Activated CD8-positive, alpha-beta T cell treated with anti-CD3 and anti-CD28 coated beads for 36 hours (primary cell): Measurements from ENCODE around the gene APBA1. TPM values are rescaled to one million over a fixed set of nuclear protein-coding genes. Genes with fewer than 3 reads are reported as not detected.

Experiments
- ATAC-seq: fragments of 200-7000 bp; cut with Tn5 transposase; one replicate; pipeline ENCODE4 v1.10.0; 2021; ENCODE audit warnings: mild to moderate bottlenecking, moderate library complexity
- CTCF ChIA-PET: fragments of 350-600 bp; sonication (Branson Sonifier 250); formaldehyde crosslinking; loops from one replicate; lab custom pipeline; 2021; ENCODE audit warnings: antibody characterized with exemption; lab: Charles Lee
- POLR2A ChIA-PET: fragments of 350-600 bp; sonication (Branson Sonifier 250); formaldehyde crosslinking; loops from one replicate; lab custom pipeline; 2021; ENCODE audit warnings: antibody characterized with exemption; lab: Charles Lee
- DNase-seq: peaks from one replicate; pipeline ENCODE4 v3.0.0-alpha.2; 2020
- H3K27ac Mint-ChIP-seq: one replicate; pipeline ENCODE4 v1.8.0; 2021; ENCODE audit warnings: mild to moderate bottlenecking, mixed read lengths
- H3K27me3 Mint-ChIP-seq: one replicate; pipeline ENCODE4 v1.8.0; 2021; ENCODE audit warnings: mixed read lengths
- H3K36me3 Mint-ChIP-seq: one replicate; pipeline ENCODE4 v1.8.0; 2021; ENCODE audit warnings: low read depth, mixed read lengths
- H3K4me1 Mint-ChIP-seq: one replicate; pipeline ENCODE4 v1.8.0; 2021; ENCODE audit warnings: low read depth, mixed read lengths
- H3K4me3 Mint-ChIP-seq: one replicate; pipeline ENCODE4 v1.8.0; 2021; ENCODE audit warnings: mild to moderate bottlenecking, moderate library complexity, mixed read lengths
- H3K9me3 Mint-ChIP-seq: one replicate; pipeline ENCODE4 v1.8.0; 2021; ENCODE audit warnings: mixed read lengths
- intact Hi-C: fragments of 100-400 bp; cut with micrococcal nuclease; formaldehyde crosslinking; loops from one replicate; pipeline ENCODE4 v1.10.0; 2022
- total RNA-seq, 2 experiments: library from RNA; stranded (reverse); gene quantifications; one replicate each; pipeline ENCODE4 v1.2.3, GENCODE V29; 2021
- TF ChIP-seq, protein P1 (sequence below): fragments of 200-600 bp; IDR thresholded peaks from one replicate; pipeline ENCODE4 v1.8.0; 2022; ENCODE audit warnings: antibody characterized with exemption, mild to moderate bottlenecking

The APBA1 gene
- total RNA-seq, 2 experiments from 2014 or later: 0.07 TPM; not detected in 1

DNA sequence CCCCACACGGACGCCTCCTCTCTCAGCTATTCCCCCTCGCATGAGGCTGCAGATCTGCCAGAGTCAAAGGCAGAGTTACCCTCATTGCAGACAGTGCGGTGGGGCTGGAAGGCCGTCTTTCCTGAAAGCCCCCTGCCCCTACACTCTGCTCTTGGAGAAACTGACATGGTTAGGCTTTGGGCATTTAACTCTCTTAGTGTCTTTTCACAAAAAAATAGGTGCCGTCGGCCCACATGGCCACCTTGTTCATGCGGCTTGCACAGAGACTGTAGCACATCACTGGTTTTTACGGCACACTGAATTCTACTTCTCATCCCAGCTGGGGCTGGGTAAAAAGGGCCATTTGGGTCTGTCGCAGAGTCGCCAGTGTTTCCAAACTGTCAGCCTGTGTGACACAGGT lies 239.5 kb downstream of the APBA1 start:
- Mint-ChIP-seq H3K36me3 (no peaks in the 10 kb centered on the region), H3K9me3 (no peaks in the 10 kb centered on the region), H3K27me3 (no peaks in the 10 kb centered on the region), H3K4me1 (no peaks in the 10 kb centered on the region), H3K4me3 (no peak overlapping the region), H3K27ac (no peak overlapping the region)
- CTCF ChIA-PET: interaction anchor here (2.0 kb wide), 1 partner anchor 11 kb away, joined by 8 read pairs; no protein-coding TSS in a partner anchor
- TF ChIP-seq, protein P1, sequence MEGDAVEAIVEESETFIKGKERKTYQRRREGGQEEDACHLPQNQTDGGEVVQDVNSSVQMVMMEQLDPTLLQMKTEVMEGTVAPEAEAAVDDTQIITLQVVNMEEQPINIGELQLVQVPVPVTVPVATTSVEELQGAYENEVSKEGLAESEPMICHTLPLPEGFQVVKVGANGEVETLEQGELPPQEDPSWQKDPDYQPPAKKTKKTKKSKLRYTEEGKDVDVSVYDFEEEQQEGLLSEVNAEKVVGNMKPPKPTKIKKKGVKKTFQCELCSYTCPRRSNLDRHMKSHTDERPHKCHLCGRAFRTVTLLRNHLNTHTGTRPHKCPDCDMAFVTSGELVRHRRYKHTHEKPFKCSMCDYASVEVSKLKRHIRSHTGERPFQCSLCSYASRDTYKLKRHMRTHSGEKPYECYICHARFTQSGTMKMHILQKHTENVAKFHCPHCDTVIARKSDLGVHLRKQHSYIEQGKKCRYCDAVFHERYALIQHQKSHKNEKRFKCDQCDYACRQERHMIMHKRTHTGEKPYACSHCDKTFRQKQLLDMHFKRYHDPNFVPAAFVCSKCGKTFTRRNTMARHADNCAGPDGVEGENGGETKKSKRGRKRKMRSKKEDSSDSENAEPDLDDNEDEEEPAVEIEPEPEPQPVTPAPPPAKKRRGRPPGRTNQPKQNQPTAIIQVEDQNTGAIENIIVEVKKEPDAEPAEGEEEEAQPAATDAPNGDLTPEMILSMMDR: no peak
- POLR2A ChIA-PET: no interaction called here
- DNase-seq: no peak
- no peak for ATAC-seq
- intact Hi-C loops: no loop called here

DNA sequence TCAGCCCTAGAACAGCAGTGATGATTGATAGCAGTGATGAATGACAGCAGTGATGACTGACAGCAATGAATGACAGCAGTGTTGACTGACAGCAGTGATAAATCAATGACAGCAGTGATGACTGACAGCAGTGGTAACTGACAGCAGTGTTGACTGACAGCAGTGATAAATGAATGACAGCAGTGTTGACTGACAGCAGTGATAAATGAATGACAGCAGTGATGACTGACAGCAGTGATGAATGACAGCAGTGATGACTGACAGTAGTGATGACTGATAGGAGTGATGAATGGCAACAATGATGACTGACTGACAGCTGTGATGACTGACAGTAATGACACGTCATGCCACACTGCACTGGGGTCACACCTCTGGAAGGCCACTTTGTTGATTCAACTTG lies 240.4 kb downstream of the APBA1 start:
- no peak overlapping the region for H3K4me3 Mint-ChIP-seq
- H3K9me3 Mint-ChIP-seq: no peaks in the 10 kb centered on the region
- CTCF ChIA-PET: interaction anchor here (2.0 kb wide), 1 partner anchor 10 kb away, joined by 8 read pairs; no protein-coding TSS in a partner anchor
- POLR2A ChIA-PET: no interaction called here
- DNase-seq (no peak), ATAC-seq (no peak)
- H3K36me3 Mint-ChIP-seq: no peaks in the 10 kb centered on the region
- TF ChIP-seq, protein P1: no peak
- no peaks in the 10 kb centered on the region for H3K4me1 Mint-ChIP-seq
- no peak overlapping the region for H3K27ac Mint-ChIP-seq
- H3K27me3 Mint-ChIP-seq: no peaks in the 10 kb centered on the region
- intact Hi-C loops: no loop called here

DNA sequence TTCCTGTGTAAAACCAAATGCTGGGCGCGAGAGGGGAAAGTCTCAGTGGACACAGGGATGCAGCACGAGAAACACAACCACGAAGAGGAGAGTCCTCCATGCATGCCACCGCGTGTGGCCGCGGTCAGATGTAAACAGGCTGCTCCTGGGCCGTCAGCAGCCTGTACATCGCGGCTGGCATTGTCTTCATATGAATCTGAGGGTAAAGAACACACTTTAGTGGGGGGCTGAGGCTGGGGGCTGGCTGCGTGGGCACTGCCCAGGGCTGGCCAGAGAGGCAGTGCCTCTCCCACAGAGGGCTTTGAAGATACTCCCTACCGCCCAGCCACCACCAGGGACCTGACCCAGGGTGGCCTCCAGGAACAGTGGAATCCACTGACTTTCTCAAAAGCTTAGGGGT lies 241.0 kb downstream of the APBA1 start:
- Mint-ChIP-seq H3K9me3 (no peaks in the 10 kb centered on the region), H3K27ac (no peak overlapping the region), H3K4me1 (no peaks in the 10 kb centered on the region), H3K4me3 (no peak overlapping the region), H3K36me3 (no peaks in the 10 kb centered on the region), H3K27me3 (no peaks in the 10 kb centered on the region)
- ChIA-PET CTCF (no interaction called here), POLR2A (no interaction called here)
- DNase-seq (no peak), ATAC-seq (no peak)
- intact Hi-C loops: no loop called here
- TF ChIP-seq, protein P1: no peak

DNA sequence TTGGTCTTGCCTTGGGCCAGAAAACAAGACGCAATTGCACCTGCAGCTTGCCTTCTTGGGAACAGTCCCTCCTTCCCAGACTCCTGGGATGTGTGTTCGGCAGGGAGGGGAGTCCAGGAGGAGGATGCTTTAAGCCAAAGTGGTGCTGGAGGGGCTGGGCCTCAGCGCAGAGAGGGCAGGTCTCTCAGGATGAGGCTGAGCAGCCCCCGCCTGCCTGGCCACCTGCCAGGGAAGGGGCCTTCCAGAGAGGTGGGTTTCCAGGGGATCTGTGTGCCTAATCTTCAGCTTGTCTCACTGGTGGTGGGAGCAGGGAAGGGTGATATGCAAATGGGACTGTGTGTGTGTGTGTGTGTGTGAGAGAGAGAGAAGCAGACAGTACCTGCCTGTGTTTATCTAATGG lies 242.0 kb downstream of the APBA1 start:
- POLR2A ChIA-PET: no interaction called here
- DNase-seq (no peak), ATAC-seq (no peak)
- TF ChIP-seq, protein P1: no peak
- no peaks in the 10 kb centered on the region for H3K36me3 Mint-ChIP-seq
- H3K9me3 Mint-ChIP-seq: no peaks in the 10 kb centered on the region
- H3K4me3 Mint-ChIP-seq: no peak overlapping the region
- H3K27me3 Mint-ChIP-seq: no peaks in the 10 kb centered on the region
- intact Hi-C loops: no loop called here
- CTCF ChIA-PET: interaction anchor here (0.7 kb wide), 1 partner anchor 9 kb away, joined by 3 read pairs; no protein-coding TSS in a partner anchor
- H3K4me1 Mint-ChIP-seq: no peaks in the 10 kb centered on the region
- H3K27ac Mint-ChIP-seq: no peak overlapping the region

DNA sequence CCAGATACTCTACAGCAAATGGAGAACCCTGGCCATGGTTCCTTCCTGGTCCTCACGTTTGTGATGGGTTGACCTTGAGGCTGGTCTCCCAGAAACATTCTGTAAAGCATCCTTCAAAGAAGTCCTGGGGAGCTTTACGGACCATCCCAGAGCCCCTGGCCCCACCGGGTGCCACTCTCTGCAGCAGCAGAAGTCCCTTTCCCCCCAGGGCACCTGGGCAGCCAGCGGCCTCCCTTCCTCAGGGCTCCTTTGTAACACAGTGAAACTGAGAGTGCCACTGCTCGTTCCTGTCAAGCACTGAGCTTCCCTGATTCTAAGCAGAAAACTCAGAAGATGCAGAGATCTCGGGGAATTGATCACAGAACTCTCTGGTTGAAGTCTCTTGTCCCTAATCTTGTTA lies 242.9 kb downstream of the APBA1 start:
- H3K4me3 Mint-ChIP-seq: no peak overlapping the region
- H3K4me1 Mint-ChIP-seq: no peaks in the 10 kb centered on the region
- ChIA-PET POLR2A (no interaction called here), CTCF (no interaction called here)
- intact Hi-C loops: loop anchor here (10.0 kb wide), 1 partner anchor 486 kb away; no protein-coding TSS in a partner anchor
- no peaks in the 10 kb centered on the region for H3K27me3 Mint-ChIP-seq
- H3K36me3 Mint-ChIP-seq: no peaks in the 10 kb centered on the region
- no peaks in the 10 kb centered on the region for H3K9me3 Mint-ChIP-seq
- no peak for DNase-seq
- ATAC-seq: no peak
- H3K27ac Mint-ChIP-seq: no peak overlapping the region
- TF ChIP-seq, protein P1: no peak
